Activated CD8-positive, alpha-beta memory T cell treated with anti-CD3 and anti-CD28 coated beads for 1 hour (primary cell): ENCODE results near the gene TIMM50.
A peak's percentile ranks its signal among the peaks of the same experiment; 100 is the strongest.

Experiments used
- DNase-seq, 2 donors: peaks; one replicate each; pipeline ENCODE4 v3.0.0-alpha.2; 2020; ENCODE audit warnings: low read depth in 1 of 2; ENCODE audit errors: extremely low read depth in 1 of 2

The TIMM50 gene

DNA sequence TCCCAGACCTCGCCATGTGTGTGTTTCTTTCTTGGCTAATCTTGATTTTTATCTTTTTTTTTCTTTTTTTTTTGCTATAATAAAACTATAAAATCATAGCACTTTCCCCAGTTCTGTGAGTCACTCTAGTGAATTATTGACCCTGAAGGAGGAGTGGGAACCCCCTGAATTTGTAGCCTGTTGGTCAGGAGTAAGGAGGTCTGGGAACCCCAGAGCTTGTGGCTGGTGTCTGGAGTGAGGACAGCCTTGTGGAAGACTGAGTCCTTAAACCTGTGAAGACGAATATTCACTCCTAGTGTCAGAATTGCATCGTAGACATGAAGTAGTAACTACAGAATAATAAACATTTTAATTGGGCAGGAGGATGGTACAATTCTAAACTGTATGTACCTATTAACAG, 44.6 kb downstream of the TIMM50 start:
- no peak for DNase-seq

DNA sequence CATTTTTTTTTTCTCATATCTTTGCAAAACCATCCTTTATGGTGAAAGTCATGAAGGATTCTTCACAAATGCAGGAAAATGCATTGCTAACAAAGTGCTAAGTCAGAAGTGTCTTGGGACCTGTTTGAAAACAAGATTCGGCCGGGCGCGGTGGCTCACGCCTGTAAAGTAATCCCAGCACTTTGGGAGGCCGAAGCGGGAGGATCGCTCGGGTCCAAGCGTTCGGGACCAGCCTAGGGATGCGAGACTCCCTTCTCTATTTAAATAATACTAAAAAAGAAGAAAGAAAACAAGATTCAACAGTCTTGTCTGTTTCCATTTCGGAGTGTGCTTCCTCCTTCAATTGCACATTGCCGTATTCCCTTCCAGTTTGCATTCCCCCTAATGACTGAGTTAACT, 51.2 kb downstream of the TIMM50 start:
- DNase-seq, result no peak

DNA sequence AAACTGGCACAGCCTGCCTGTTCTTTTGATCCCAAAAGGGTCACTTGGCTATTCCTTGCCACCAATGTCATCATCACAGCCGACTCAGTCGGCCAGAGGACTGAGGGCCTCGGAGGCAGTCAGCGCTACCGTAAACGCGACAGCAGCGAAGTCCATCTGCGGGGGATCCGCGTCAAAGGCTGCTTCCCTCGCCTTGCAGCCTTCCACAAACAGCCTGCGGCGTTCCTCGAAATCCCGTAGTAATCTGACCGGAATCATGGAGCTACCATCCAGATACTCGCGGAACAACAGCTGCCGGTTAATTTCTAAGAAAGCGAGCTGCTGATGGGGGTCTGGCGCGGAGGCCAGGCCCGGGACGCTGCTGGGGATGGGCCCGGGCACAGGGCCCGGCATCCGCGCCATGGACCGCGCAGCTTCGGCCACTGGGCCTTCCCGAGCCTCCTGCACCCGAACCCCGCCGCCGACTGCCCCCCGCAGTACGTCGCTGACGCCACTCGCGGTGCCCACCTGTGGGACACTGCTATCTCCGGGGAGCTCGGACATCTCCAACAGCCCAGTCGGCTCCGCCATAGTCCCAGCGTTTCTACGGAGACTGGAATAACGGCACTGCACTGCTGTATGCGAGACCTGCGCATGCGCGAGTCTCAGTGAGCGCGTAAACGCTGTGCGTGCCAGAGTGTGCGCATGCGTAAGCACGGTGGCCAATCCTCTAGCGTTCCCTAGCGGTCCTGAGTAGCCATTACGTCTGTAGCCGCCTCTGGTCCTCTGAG, 51.8 kb downstream of the TIMM50 start, which contains the start of gene EID2B:
Gene EID2B (minus strand): TSS at position 620 of the 770 bp plus-strand sequence. CDS start 50 bp downstream, at position 570.
- DNase-seq, result peak; percentile 90

DNA sequence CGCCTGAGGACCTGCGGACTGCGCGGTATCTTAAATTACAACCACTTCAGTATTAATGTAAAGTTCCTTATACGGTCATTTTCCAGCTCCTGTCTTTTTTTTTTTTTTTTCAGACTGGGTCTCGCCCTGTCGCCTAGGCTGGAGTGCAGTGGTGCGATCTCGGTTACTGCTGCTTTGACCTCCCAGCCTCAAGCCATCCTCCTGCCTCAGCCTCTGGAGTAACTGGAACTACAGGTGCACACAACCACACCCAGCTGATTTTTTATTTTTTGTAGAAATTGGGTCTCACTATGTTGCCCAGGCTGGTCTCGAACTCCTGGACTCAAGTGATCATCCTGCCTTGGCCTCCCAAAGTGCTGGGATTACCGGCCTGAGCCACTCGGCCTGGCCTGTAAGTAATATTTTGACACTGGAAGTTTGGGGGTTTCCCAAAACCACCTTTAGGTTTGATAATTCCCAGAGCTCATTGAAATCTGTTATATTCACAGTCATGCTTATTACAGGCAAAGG, 52.4 kb downstream of the TIMM50 start:
- no peak for DNase-seq

DNA sequence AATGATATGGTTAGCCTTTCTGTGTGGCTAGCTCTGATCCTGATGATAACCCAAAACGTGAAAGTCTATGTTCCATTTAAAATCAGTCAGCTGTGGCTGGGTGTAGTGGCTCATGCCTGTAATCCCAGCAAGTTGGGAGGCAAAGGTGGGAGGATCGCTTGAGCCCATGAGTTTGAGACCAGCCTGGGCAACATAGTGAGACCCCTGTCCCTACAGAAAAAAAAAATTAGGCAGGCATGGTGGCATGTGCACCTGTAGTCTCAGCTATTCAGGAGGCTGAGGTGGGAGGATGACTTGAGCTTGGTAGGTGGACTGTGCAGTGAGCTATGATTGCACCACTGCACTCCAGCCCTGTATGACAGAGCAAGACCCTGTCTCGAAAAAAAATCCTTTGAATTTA, 53.2 kb downstream of the TIMM50 start:
- no peak for DNase-seq

DNA sequence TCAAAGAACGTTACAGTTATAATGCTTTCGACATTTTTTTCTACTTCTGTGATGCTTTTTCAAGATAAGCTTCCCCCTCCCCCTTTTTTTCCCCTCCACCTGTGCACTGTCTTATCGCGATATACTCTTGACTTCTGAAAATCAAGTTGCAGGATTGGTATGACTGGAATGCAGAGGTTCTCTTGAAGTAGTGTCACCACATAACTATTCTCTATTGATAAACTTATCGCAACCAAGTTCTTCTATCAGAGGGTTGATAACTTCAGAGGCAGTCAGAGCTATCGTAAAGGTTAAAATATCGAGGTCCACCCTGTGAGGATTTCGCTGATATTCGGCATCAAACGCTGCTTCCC, 58.5 kb downstream of the TIMM50 start:
- DNase-seq, result no peak

DNA sequence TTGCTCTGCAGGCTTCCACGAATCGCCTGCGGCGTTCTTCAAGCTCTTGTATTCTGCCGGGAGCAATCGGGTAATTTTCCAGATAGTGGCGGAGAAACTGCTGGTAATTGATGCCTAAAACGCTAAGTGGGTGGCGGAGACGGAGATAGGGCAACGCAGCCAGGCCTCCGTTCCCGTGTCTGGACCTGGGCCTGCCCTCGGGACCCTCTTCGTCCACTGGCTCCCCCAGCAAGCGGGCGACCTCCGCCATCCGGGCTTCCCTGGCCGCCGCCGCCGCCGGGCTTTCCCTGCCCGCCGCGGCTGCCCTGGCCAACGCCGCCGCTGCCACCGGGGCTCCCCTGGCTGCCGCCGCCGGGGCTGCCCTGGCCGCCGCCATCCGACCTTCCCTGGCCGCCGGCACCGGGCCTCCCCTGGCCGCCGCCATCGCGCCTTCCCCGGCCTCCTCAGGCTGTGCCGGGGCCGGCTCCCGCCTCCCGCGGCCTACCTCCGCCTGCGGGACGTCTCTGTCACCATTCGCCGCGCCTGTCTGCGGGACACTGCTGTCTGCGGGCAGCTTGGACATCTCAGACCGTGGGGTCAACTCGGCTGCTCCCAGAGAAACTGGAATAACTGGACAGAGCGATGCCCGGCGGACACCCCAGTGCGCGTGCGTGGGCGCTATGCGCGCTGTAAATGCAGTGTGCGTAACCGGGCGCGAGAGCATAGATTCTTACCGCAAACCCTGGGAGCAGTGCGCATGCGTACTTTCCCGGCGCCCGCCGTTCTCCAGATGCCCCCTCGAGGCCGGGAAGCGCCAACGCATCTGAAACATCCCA, 59.1 kb downstream of the TIMM50 start, which contains the start of gene EID2:
Gene EID2 (minus strand): TSS at position 644 of the 815 bp plus-strand sequence. CDS start 82 bp downstream, at position 562.
- DNase-seq, result peak; percentile 87 to 91

DNA sequence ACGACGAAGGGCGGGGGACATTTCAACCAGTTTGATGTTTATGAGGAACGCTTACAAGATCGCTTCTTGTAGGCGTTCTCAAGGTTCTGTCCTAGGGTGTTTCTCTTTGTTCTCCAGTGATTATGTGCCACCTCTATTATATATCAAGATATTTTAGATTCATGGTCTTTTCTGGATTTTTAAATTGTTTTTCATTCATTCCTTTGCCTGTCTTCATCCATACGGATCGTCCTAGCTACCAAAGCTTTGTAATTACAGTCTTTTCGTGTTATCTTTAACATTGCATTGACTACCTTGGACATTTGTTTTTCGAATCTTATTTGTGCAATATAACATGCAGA, 59.7 kb downstream of the TIMM50 start:
- DNase-seq, result no peak
